LoVo (cell line): ENCODE data around the gene SOCS1.

Experiments used
- DNase-seq: peaks from one replicate; pipeline ENCODE4 v3.0.0-alpha.2; 2016; ENCODE audit warnings: low spot score

The SOCS1 gene

GRCh38 chr16:11285842-11286241 is 29.8 kb upstream of the SOCS1 start:
- no peak for DNase-seq

- DNase-seq, result no peak
Measured at GRCh38 chr16:11283820-11284248, 27.8 kb upstream of the SOCS1 start.

GRCh38 chr16:11280616-11281522 is 24.9 kb upstream of the SOCS1 start, which contains the start of gene PRM1:
TSS of gene PRM1 (minus strand) at chr16:11281330. CDS start at chr16:11281238, 92 bp downstream.
- no peak for DNase-seq

GRCh38 chr16:11278681-11279628 is 23.0 kb upstream of the SOCS1 start:
- no peak for DNase-seq

- no peak for DNase-seq
Measured at GRCh38 chr16:11277607-11278337, 21.8 kb upstream of the SOCS1 start.

- DNase-seq, result no peak
Measured at GRCh38 chr16:11276896-11277593, 21.0 kb upstream of the SOCS1 start.

- DNase-seq, result no peak
Measured at GRCh38 chr16:11276143-11276895, 20.3 kb upstream of the SOCS1 start, which contains the start of gene PRM2. TSS of gene PRM2 (minus strand) at chr16:11276480. CDS start at chr16:11276370, 110 bp downstream.

- DNase-seq, result no peak
Measured at GRCh38 chr16:11274964-11275363, 19.0 kb upstream of the SOCS1 start.

- no peak for DNase-seq
Measured at GRCh38 chr16:11273721-11274324, 17.8 kb upstream of the SOCS1 start.

GRCh38 chr16:11272921-11273720 is 17.1 kb upstream of the SOCS1 start, which contains the start of gene PRM3:
TSS of gene PRM3 (minus strand) at chr16:11273629. CDS start at chr16:11273595, 34 bp downstream.
- DNase-seq, result no peak

GRCh38 chr16:11272484-11272883 is 16.5 kb upstream of the SOCS1 start:
- DNase-seq, result no peak

- DNase-seq, result no peak
Measured at GRCh38 chr16:11271610-11272009, 15.6 kb upstream of the SOCS1 start.

GRCh38 chr16:11270602-11271162 is 14.7 kb upstream of the SOCS1 start:
- DNase-seq, result no peak

- no peak for DNase-seq
Measured at GRCh38 chr16:11268921-11269375, 12.9 kb upstream of the SOCS1 start, which contains the start of gene TNP2. TSS of gene TNP2 (minus strand) at chr16:11269325. CDS start at chr16:11269262, 63 bp downstream.

GRCh38 chr16:11265124-11265523 is 9.1 kb upstream of the SOCS1 start:
- no peak for DNase-seq

- DNase-seq, result no peak
Measured at GRCh38 chr16:11264155-11264832, 8.3 kb upstream of the SOCS1 start.

- no peak for DNase-seq
Measured at GRCh38 chr16:11263737-11264136, 7.7 kb upstream of the SOCS1 start.

- no peak for DNase-seq
Measured at GRCh38 chr16:11262915-11263314, 6.9 kb upstream of the SOCS1 start.
